ENCODE results near the gene BTRC.

BTRC gene

GRCh38 chr10:101354328-101355071, 535 bp downstream of the BTRC start:
- TF ChIP-seq SNAI2 (CRISPR knock-in tag; IDR thresholded peaks at IDR 0.05) (no peak), ZC3H10 (CRISPR knock-in tag; IDR thresholded peaks at IDR 0.05) (no peak), TOX (CRISPR knock-in tag; IDR thresholded peaks at IDR 0.05; ENCODE audit: borderline replicate concordance) (no peak), BACH2 (CRISPR knock-in tag; IDR thresholded peaks at IDR 0.05; ENCODE audit: borderline replicate concordance) (no peak), ESRRG (CRISPR knock-in tag; IDR thresholded peaks at IDR 0.05) (no peak), ZFP3 (CRISPR knock-in tag; IDR thresholded peaks at IDR 0.05) (0 out of 2 replicates have a peak, but pooled peaks have one; percentile 6), RARB (CRISPR knock-in tag; IDR thresholded peaks at IDR 0.05) (no peak)
- ATAC-seq = peak; percentile 54

DNA sequence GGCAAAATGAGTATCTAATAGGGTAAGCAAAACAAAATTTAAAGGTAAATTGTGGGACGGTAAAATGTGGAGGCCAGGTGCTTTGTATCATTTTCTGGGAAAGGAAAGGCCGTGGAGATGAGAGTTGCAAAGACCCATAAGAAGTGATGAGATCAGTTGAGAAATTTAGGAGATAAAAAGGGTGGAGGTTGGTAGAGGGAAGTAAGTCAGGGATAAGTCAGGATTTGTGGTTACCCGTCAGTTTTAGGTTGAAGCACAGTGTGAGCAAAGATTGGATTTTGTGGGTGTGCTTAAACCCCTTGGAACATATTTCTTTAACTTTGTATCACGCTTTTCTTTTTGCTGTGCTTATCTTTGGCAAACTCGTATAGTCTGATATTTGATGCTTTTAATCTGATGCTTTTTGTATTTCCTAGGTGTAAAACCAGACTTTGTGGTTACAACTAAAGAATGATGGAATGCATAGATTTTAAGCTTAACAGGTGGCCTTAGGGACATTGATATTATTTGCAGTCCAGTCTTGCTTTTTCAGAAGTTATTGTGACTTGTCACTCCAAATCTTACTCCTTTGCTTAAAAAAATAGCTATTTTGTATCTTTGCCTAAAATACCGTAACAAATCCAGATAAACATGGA, 1.2 kb downstream of the BTRC start:
- TF ChIP-seq POU6F1 (CRISPR knock-in tag; IDR thresholded peaks at IDR 0.05; ENCODE audit: borderline replicate concordance, low read depth) (no peak), OSR1 (CRISPR knock-in tag; IDR thresholded peaks at IDR 0.05) (no peak), ARNTL (CRISPR knock-in tag; IDR thresholded peaks at IDR 0.05; ENCODE audit: borderline replicate concordance, low read depth) (no peak), ISL1 (CRISPR knock-in tag; IDR thresholded peaks at IDR 0.05) (no peak), ZNF565 (CRISPR knock-in tag; conservative IDR thresholded peaks at IDR 0.05; ENCODE audit: low read depth) (no peak), TCF4 (CRISPR knock-in tag; IDR thresholded peaks at IDR 0.05; ENCODE audit: borderline replicate concordance) (no peak), CSDC2 (CRISPR knock-in tag; IDR thresholded peaks at IDR 0.05) (no peak), ESRRG (CRISPR knock-in tag; IDR thresholded peaks at IDR 0.05) (no peak), ZFP30 (CRISPR knock-in tag; IDR thresholded peaks at IDR 0.05) (no peak), SNAI2 (CRISPR knock-in tag; IDR thresholded peaks at IDR 0.05) (no peak), TOX (CRISPR knock-in tag; IDR thresholded peaks at IDR 0.05; ENCODE audit: borderline replicate concordance) (no peak), ZNF70 (CRISPR knock-in tag; IDR thresholded peaks at IDR 0.05) (no peak), ZNF8 (CRISPR knock-in tag; IDR thresholded peaks at IDR 0.05) (no peak), PPARA (CRISPR knock-in tag; IDR thresholded peaks at IDR 0.05; ENCODE audit: borderline replicate concordance) (no peak), ZC3H10 (CRISPR knock-in tag; IDR thresholded peaks at IDR 0.05) (no peak)
- TF ChIP-seq, protein P1, sequence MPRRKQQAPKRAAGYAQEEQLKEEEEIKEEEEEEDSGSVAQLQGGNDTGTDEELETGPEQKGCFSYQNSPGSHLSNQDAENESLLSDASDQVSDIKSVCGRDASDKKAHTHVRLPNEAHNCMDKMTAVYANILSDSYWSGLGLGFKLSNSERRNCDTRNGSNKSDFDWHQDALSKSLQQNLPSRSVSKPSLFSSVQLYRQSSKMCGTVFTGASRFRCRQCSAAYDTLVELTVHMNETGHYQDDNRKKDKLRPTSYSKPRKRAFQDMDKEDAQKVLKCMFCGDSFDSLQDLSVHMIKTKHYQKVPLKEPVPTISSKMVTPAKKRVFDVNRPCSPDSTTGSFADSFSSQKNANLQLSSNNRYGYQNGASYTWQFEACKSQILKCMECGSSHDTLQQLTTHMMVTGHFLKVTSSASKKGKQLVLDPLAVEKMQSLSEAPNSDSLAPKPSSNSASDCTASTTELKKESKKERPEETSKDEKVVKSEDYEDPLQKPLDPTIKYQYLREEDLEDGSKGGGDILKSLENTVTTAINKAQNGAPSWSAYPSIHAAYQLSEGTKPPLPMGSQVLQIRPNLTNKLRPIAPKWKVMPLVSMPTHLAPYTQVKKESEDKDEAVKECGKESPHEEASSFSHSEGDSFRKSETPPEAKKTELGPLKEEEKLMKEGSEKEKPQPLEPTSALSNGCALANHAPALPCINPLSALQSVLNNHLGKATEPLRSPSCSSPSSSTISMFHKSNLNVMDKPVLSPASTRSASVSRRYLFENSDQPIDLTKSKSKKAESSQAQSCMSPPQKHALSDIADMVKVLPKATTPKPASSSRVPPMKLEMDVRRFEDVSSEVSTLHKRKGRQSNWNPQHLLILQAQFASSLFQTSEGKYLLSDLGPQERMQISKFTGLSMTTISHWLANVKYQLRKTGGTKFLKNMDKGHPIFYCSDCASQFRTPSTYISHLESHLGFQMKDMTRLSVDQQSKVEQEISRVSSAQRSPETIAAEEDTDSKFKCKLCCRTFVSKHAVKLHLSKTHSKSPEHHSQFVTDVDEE (CRISPR knock-in tag; IDR thresholded peaks at IDR 0.05) = no peak
- TF ChIP-seq, protein P2, sequence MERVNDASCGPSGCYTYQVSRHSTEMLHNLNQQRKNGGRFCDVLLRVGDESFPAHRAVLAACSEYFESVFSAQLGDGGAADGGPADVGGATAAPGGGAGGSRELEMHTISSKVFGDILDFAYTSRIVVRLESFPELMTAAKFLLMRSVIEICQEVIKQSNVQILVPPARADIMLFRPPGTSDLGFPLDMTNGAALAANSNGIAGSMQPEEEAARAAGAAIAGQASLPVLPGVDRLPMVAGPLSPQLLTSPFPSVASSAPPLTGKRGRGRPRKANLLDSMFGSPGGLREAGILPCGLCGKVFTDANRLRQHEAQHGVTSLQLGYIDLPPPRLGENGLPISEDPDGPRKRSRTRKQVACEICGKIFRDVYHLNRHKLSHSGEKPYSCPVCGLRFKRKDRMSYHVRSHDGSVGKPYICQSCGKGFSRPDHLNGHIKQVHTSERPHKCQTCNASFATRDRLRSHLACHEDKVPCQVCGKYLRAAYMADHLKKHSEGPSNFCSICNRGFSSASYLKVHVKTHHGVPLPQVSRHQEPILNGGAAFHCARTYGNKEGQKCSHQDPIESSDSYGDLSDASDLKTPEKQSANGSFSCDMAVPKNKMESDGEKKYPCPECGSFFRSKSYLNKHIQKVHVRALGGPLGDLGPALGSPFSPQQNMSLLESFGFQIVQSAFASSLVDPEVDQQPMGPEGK (CRISPR knock-in tag; IDR thresholded peaks at IDR 0.05; ENCODE audit: borderline replicate concordance) = no peak
- TF ChIP-seq, protein P3, sequence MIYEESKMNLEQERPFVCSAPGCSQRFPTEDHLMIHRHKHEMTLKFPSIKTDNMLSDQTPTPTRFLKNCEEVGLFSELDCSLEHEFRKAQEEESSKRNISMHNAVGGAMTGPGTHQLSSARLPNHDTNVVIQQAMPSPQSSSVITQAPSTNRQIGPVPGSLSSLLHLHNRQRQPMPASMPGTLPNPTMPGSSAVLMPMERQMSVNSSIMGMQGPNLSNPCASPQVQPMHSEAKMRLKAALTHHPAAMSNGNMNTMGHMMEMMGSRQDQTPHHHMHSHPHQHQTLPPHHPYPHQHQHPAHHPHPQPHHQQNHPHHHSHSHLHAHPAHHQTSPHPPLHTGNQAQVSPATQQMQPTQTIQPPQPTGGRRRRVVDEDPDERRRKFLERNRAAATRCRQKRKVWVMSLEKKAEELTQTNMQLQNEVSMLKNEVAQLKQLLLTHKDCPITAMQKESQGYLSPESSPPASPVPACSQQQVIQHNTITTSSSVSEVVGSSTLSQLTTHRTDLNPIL (CRISPR knock-in tag; IDR thresholded peaks at IDR 0.05; ENCODE audit: low read depth) = no peak
- ATAC-seq = no peak

GRCh38 chr10:101356132-101356531, 2.2 kb downstream of the BTRC start:
- no peak for ATAC-seq
- TF ChIP-seq SNAI2 (CRISPR knock-in tag; IDR thresholded peaks at IDR 0.05) (no peak), ZNF565 (CRISPR knock-in tag; conservative IDR thresholded peaks at IDR 0.05; ENCODE audit: low read depth) (no peak), RARB (CRISPR knock-in tag; IDR thresholded peaks at IDR 0.05) (no peak), ZFP30 (CRISPR knock-in tag; IDR thresholded peaks at IDR 0.05) (no peak), GLIS3 (CRISPR knock-in tag; IDR thresholded peaks at IDR 0.05) (no peak), ZNF70 (CRISPR knock-in tag; IDR thresholded peaks at IDR 0.05) (no peak), ZNF8 (CRISPR knock-in tag; IDR thresholded peaks at IDR 0.05) (no peak), OSR1 (CRISPR knock-in tag; IDR thresholded peaks at IDR 0.05) (no peak), POU6F1 (CRISPR knock-in tag; IDR thresholded peaks at IDR 0.05; ENCODE audit: borderline replicate concordance, low read depth) (no peak)
- TF ChIP-seq, protein P3 (CRISPR knock-in tag; IDR thresholded peaks at IDR 0.05; ENCODE audit: low read depth) = no peak
- TF ChIP-seq, protein P2 (CRISPR knock-in tag; IDR thresholded peaks at IDR 0.05; ENCODE audit: borderline replicate concordance) = no peak
